Measurements from ENCODE around the gene TRPC3.

- TF ChIP-seq ZBTB48 (tag by site-specific recombination; IDR thresholded peaks at IDR 0.05) (no peak), REST (tag by site-specific recombination; IDR thresholded peaks at IDR 0.05) (no peak), ZNF18 (tag by site-specific recombination; IDR thresholded peaks at IDR 0.05) (no peak), ZBTB1 (tag by site-specific recombination; IDR thresholded peaks at IDR 0.05) (no peak), ZNF558 (tag by site-specific recombination; IDR thresholded peaks at IDR 0.05) (no peak)
- TF ChIP-seq, protein P1, sequence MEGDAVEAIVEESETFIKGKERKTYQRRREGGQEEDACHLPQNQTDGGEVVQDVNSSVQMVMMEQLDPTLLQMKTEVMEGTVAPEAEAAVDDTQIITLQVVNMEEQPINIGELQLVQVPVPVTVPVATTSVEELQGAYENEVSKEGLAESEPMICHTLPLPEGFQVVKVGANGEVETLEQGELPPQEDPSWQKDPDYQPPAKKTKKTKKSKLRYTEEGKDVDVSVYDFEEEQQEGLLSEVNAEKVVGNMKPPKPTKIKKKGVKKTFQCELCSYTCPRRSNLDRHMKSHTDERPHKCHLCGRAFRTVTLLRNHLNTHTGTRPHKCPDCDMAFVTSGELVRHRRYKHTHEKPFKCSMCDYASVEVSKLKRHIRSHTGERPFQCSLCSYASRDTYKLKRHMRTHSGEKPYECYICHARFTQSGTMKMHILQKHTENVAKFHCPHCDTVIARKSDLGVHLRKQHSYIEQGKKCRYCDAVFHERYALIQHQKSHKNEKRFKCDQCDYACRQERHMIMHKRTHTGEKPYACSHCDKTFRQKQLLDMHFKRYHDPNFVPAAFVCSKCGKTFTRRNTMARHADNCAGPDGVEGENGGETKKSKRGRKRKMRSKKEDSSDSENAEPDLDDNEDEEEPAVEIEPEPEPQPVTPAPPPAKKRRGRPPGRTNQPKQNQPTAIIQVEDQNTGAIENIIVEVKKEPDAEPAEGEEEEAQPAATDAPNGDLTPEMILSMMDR (tag by site-specific recombination; IDR thresholded peaks at IDR 0.05), result no peak
Measured at GRCh38 chr4:121989715-121990114, 37.9 kb upstream of the TRPC3 start.
